Endothelial cell of umbilical vein (primary cell): ENCODE data around the gene FIBCD1. TPM values are rescaled to one million over a fixed set of nuclear protein-coding genes. Genes with fewer than 3 reads are reported as not detected.

Source experiments
- BruUV-seq: library from RNA; stranded (reverse); fragments of 400-500 nt; replicated peaks from 2 replicates; lab custom pipeline; 2021; lab: Mats Ljungman, UMichigan
- CTCF ChIA-PET: fragments of 300-600, 350-600 bp; sonication (Branson Sonifier 250); formaldehyde crosslinking; loops from one replicate; lab custom pipeline; 2021; ENCODE audit warnings: antibody characterized with exemption, inconsistent platforms; lab: Charles Lee
- POLR2A ChIA-PET: fragments of 300-600, 350-600 bp; sonication (Branson Sonifier 250); formaldehyde crosslinking; loops from one replicate; lab custom pipeline; 2021; ENCODE audit warnings: antibody characterized with exemption, inconsistent platforms; lab: Charles Lee
- DNase-seq: peaks from one replicate; pipeline ENCODE4 v3.0.0-alpha.2; 2011; ENCODE audit warnings: low read depth, low spot score
- FAIRE-seq: peaks from 2 replicates; lab custom pipeline; 2011; peaks lifted over from hg19 to GRCh38; lab: Jason Lieb, UNC
- H2AFZ ChIP-seq: 2 replicates; pipeline ENCODE4 v1.6.0; 2012; ENCODE audit warnings: low read depth, low read length, control low read depth, inconsistent platforms
- H3K27ac ChIP-seq: 2 replicates; pipeline ENCODE4 v1.5.1; 2011; ENCODE audit warnings: low read depth, mild to moderate bottlenecking, control low read depth, low read length, moderate library complexity; ENCODE audit not compliant: insufficient read depth
- H3K27me3 ChIP-seq, 2 experiments: 2 replicates each; pipeline versions ENCODE4 v1.6.0 to v1.6.1; 2011; ENCODE audit warnings: low read length in 2 of 2, mixed read lengths in 1 of 2; ENCODE audit not compliant: control insufficient read depth in 2 of 2, insufficient read depth in 2 of 2
- H3K36me3 ChIP-seq, 2 experiments: 2 replicates in 1 of 2; 3 replicates in 1 of 2; pipeline ENCODE4 v1.5.1; 2011; ENCODE audit warnings: low read length in 2 of 2, mild to moderate bottlenecking in 1 of 2, moderate library complexity in 1 of 2; ENCODE audit not compliant: control insufficient read depth in 2 of 2, insufficient read depth in 2 of 2; ENCODE audit errors: extremely low read depth in 1 of 2
- H3K4me1 ChIP-seq: 3 replicates; pipeline ENCODE4 v1.5.1; 2011; ENCODE audit warnings: mild to moderate bottlenecking, low read length; ENCODE audit not compliant: control insufficient read depth, insufficient read depth; ENCODE audit errors: extremely low read depth
- H3K4me2 ChIP-seq: 2 replicates; pipeline ENCODE4 v1.6.1; 2011; ENCODE audit warnings: low read length, control low read depth, mixed read lengths; ENCODE audit not compliant: insufficient read depth
- H3K4me3 ChIP-seq, 3 experiments: fragments of 200-600 bp in 1 of 3; sonication (generic), shearing (Covaris generic) in 1 of 3; replicated peaks in 1 of 3; 2 replicates each; pipeline ENCODE4 v1.5.1; 2011 to 2016; ENCODE audit warnings: control low read depth in 3 of 3, low read length in 3 of 3, mild to moderate bottlenecking in 2 of 3, inconsistent platforms in 1 of 3, low read depth in 1 of 3, moderate library complexity in 1 of 3; ENCODE audit not compliant: insufficient read depth in 1 of 3
- H3K79me2 ChIP-seq: 2 replicates; pipeline ENCODE4 v1.6.0; 2012; ENCODE audit warnings: low read length, inconsistent platforms; ENCODE audit not compliant: control insufficient read depth, insufficient read depth
- H3K9ac ChIP-seq: replicated peaks from 2 replicates; pipeline ENCODE3; 2011; ENCODE audit warnings: low read length, control low read depth; ENCODE audit not compliant: insufficient read depth; ENCODE audit errors: extremely low read depth
- H3K9me1 ChIP-seq: replicated peaks from 3 replicates; pipeline ENCODE4 v1.6.0; 2011; ENCODE audit warnings: mild to moderate bottlenecking, low read length; ENCODE audit not compliant: control insufficient read depth, insufficient read depth; ENCODE audit errors: extremely low read depth
- H3K9me3 ChIP-seq: replicated peaks from 2 replicates; pipeline ENCODE4 v1.5.1; 2012; ENCODE audit warnings: low read length, inconsistent platforms; ENCODE audit not compliant: control insufficient read depth, insufficient read depth
- H4K20me1 ChIP-seq: replicated peaks from 2 replicates; pipeline ENCODE3; 2011; ENCODE audit warnings: mild to moderate bottlenecking, low read length; ENCODE audit not compliant: control insufficient read depth, insufficient read depth; ENCODE audit errors: extremely low read depth
- FOS ChIP-seq: IDR thresholded peaks from 2 replicates; pipeline ENCODE4 v1.6.1; 2011; ENCODE audit warnings: mild to moderate bottlenecking, low read length, moderate library complexity, borderline replicate concordance; ENCODE audit not compliant: insufficient read depth
- GATA2 ChIP-seq: IDR thresholded peaks from 2 replicates; pipeline ENCODE4 v1.7.0; 2011; ENCODE audit warnings: low read depth, mild to moderate bottlenecking, moderate library complexity, mixed read lengths, low read length; ENCODE audit not compliant: insufficient read length, insufficient read depth
- JUN ChIP-seq: IDR thresholded peaks from 2 replicates; pipeline ENCODE4 v1.6.1; 2011; ENCODE audit warnings: borderline replicate concordance, low read depth; ENCODE audit not compliant: insufficient read length, insufficient read depth
- MYC ChIP-seq: IDR thresholded peaks from one replicate; pipeline ENCODE4 v1.6.1; 2011; ENCODE audit warnings: mild to moderate bottlenecking, low read depth, low read length
- POLR2A ChIP-seq: IDR thresholded peaks from 2 replicates; pipeline ENCODE4 v1.6.1; 2012; ENCODE audit warnings: low read depth, mild to moderate bottlenecking, control low read depth, low read length
- POLR2AphosphoS5 ChIP-seq: IDR thresholded peaks from 2 replicates; pipeline ENCODE4 v1.6.1; 2012; ENCODE audit warnings: low read depth, mild to moderate bottlenecking, control low read depth, low read length, moderate library complexity; ENCODE audit not compliant: insufficient read depth
- dilution Hi-C: fragments of 300-500 bp; cut with MboI; formaldehyde crosslinking; loops from one replicate; pipeline ENCODE4 v1.15.0; 2019; ENCODE audit warnings: low sequenced_read_pairs; ENCODE audit not compliant: extremely low pct_ligation_motif_present
- intact Hi-C: fragments of 100-400 bp; cut with micrococcal nuclease; formaldehyde crosslinking; loops from one replicate; pipeline ENCODE4 v1.10.0; 2022
- polyA plus RNA-seq, 4 experiments: library from polyadenylated mRNA; depleted of rRNA in 3 of 4; stranded (reverse) in 3 of 4; unstranded in 1 of 4; fragments of >200 nt; gene quantifications; 2 replicates each; pipeline versions ENCODE4 v1.2.1 to v1.2.3, GENCODE V29; 2011 to 2012; ENCODE audit warnings: missing spikeins in 1 of 4
- total RNA-seq: library from RNA; stranded (reverse); gene quantifications from 2 replicates; pipeline ENCODE4 v1.2.3, GENCODE V29; 2021
- TF ChIP-seq, protein P1 (sequence below): IDR thresholded peaks from 2 replicates; pipeline ENCODE4 v1.6.1; 2011; ENCODE audit not compliant: insufficient read depth, insufficient read length
- TF ChIP-seq, protein P2 (sequence below), 2 donors: IDR thresholded peaks; 1 replicate in 1 of 2; 2 replicates in 1 of 2; pipeline ENCODE4 v1.5.1; 2011; ENCODE audit warnings: low read length in 2 of 2, mild to moderate bottlenecking in 2 of 2, moderate library complexity in 2 of 2, control low read depth in 1 of 2, inconsistent platforms in 1 of 2, low read depth in 1 of 2; ENCODE audit not compliant: insufficient read depth in 1 of 2; ENCODE audit errors: extremely low read depth in 1 of 2

The FIBCD1 gene
- total and polyA plus RNA-seq, 2 donors (not counting 3 experiments of a cell fraction or from before 2014, with no cell fraction given), result 0.14 TPM; not detected in 1

DNA sequence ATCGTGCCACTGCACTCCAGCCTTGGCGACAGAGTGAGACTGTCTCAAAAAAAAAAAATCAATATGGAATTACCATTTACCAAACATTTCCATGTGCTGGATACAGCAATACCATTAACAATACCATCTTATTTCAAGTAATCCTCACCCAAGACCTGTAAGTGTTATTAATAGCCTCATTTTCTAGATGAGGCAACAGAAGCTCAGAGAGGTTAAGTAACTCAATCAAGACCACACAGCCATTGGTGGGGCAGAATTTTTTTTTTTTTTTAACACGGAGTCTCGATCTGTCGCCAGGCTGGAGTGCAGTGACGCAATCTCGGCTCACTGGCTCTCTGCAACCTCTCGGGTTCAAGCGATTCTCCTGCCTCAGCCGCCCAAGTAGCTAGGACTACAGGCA lies 3.6 kb upstream of the FIBCD1 start:
- no peak overlapping the region for H3K9ac ChIP-seq
- no TSS peak for BruUV-seq
- dilution Hi-C loops (no loop called here), intact Hi-C loops (no loop called here)
- no peak overlapping the region for H3K4me3 ChIP-seq
- no peaks in the 10 kb centered on the region for H3K9me1 ChIP-seq
- no peak overlapping the region for H3K27ac ChIP-seq
- no peaks in the 10 kb centered on the region for H4K20me1 ChIP-seq
- no peaks in the 10 kb centered on the region for H3K36me3 ChIP-seq
- H3K9me3 ChIP-seq, result no peaks in the 10 kb centered on the region
- no peak overlapping the region for H3K4me2 ChIP-seq
- H3K79me2 ChIP-seq, result no peaks in the 10 kb centered on the region
- TF ChIP-seq, protein P1, sequence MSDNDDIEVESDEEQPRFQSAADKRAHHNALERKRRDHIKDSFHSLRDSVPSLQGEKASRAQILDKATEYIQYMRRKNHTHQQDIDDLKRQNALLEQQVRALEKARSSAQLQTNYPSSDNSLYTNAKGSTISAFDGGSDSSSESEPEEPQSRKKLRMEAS, result no peak
- no peak for TF ChIP-seq JUN
- no peak for TF ChIP-seq FOS
- no peak for TF ChIP-seq MYC
- TF ChIP-seq GATA2, result no peak
- peaks cover 15 to 27% of the 10 kb centered on the region in 2 experiments for H3K27me3 ChIP-seq
- no peak for DNase-seq
- peaks cover 3% of the 10 kb centered on the region for H3K4me1 ChIP-seq
- CTCF ChIA-PET, result interaction anchor here (1.0 to 1.4 kb wide), 6 partner anchors 9 to 242 kb away, joined by 3 read pairs; no protein-coding TSS in a partner anchor
- POLR2A ChIA-PET, result interaction anchor here (0.6 kb wide), 1 partner anchor 40 kb away, joined by 3 read pairs; no protein-coding TSS in a partner anchor
- FAIRE-seq, result no peak
- no peak overlapping the region for H2AFZ ChIP-seq

DNA sequence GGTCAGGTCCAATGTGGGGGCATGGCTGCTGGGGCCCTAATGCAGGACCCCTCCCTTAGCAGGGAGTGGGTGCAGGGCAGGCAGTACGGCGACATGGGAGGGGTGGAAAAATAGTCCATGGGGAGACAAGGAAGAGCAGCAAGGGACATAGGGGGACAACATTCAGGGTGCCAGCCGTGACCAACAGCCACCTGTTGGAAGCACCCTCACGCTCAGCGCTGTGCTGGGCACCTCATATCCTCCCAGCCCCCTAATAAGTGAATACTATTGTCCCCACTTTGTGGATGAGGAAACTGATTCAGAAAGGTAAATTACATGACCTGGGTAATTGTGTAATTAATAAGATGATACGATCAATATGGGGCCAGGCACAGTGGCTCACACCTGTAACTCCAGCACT lies 3.0 kb upstream of the FIBCD1 start:
- CTCF ChIA-PET, result interaction anchor here (1.2 to 1.4 kb wide), 2 partner anchors 12 to 21 kb away, joined by 3 read pairs; no protein-coding TSS in a partner anchor
- Histone ChIP-seq H3K27me3 (peaks cover 21 to 33% of the 10 kb centered on the region in 2 experiments), H3K36me3 (no peaks in the 10 kb centered on the region), H3K9me3 (no peaks in the 10 kb centered on the region), H3K4me1 (peaks cover 3% of the 10 kb centered on the region), H3K9me1 (no peaks in the 10 kb centered on the region), H3K9ac (no peak overlapping the region), H2AFZ (no peak overlapping the region), H4K20me1 (no peaks in the 10 kb centered on the region), H3K4me3 (no peak overlapping the region), H3K27ac (no peak overlapping the region), H3K4me2 (no peak overlapping the region), H3K79me2 (no peaks in the 10 kb centered on the region)
- intact Hi-C loops, result no loop called here
- no peak for TF ChIP-seq GATA2
- TF ChIP-seq, protein P2, sequence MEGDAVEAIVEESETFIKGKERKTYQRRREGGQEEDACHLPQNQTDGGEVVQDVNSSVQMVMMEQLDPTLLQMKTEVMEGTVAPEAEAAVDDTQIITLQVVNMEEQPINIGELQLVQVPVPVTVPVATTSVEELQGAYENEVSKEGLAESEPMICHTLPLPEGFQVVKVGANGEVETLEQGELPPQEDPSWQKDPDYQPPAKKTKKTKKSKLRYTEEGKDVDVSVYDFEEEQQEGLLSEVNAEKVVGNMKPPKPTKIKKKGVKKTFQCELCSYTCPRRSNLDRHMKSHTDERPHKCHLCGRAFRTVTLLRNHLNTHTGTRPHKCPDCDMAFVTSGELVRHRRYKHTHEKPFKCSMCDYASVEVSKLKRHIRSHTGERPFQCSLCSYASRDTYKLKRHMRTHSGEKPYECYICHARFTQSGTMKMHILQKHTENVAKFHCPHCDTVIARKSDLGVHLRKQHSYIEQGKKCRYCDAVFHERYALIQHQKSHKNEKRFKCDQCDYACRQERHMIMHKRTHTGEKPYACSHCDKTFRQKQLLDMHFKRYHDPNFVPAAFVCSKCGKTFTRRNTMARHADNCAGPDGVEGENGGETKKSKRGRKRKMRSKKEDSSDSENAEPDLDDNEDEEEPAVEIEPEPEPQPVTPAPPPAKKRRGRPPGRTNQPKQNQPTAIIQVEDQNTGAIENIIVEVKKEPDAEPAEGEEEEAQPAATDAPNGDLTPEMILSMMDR (IDR thresholded peaks at IDR 0.05; ENCODE audit: extremely low read depth in 1 of 2, insufficient read depth in 1 of 2, low read depth in 1 of 2, low read length in 2 of 2), result no peak
- TF ChIP-seq POLR2A, result no peak
- no peak for TF ChIP-seq POLR2AphosphoS5
- TF ChIP-seq, protein P1, result no peak
- no peak for TF ChIP-seq MYC
- no peak for TF ChIP-seq JUN
- DNase-seq, result no peak
- dilution Hi-C loops, result no loop called here
- no peak for FAIRE-seq
- POLR2A ChIA-PET, result interaction anchor here (0.6 kb wide), 1 partner anchor 40 kb away, joined by 3 read pairs; no protein-coding TSS in a partner anchor
- BruUV-seq, result no TSS peak
